Endothelial cell (in vitro differentiated cells): Measurements from ENCODE around the gene COL4A5. TPM values are rescaled to one million over a fixed set of nuclear protein-coding genes. Genes with fewer than 3 reads are reported as not detected.

Experiments used
- DNase-seq: peaks from one replicate; pipeline ENCODE4 v3.0.0; 2021; ENCODE audit warnings: low spot score
- H3K27ac Mint-ChIP-seq: one replicate; pipeline ENCODE4 v1.8.0; 2021; ENCODE audit warnings: mixed read lengths, inconsistent platforms; ENCODE audit not compliant: unreplicated experiment
- H3K27me3 Mint-ChIP-seq: one replicate; pipeline ENCODE4 v1.8.0; 2021; ENCODE audit warnings: mild to moderate bottlenecking, moderate library complexity, mixed read lengths, inconsistent platforms; ENCODE audit not compliant: unreplicated experiment
- H3K36me3 Mint-ChIP-seq: one replicate; pipeline ENCODE4 v1.8.0; 2021; ENCODE audit warnings: mild to moderate bottlenecking, low read depth, mixed read lengths, inconsistent platforms; ENCODE audit not compliant: unreplicated experiment
- H3K4me1 Mint-ChIP-seq: one replicate; pipeline ENCODE4 v1.8.0; 2021; ENCODE audit warnings: mild to moderate bottlenecking, mixed read lengths, inconsistent platforms; ENCODE audit not compliant: unreplicated experiment
- H3K4me3 Mint-ChIP-seq: one replicate; pipeline ENCODE4 v1.8.0; 2021; ENCODE audit warnings: mild to moderate bottlenecking, mixed read lengths, inconsistent platforms; ENCODE audit not compliant: unreplicated experiment
- H3K9me3 Mint-ChIP-seq: one replicate; pipeline ENCODE4 v1.8.0; 2021; ENCODE audit warnings: mixed read lengths, inconsistent platforms; ENCODE audit not compliant: unreplicated experiment
- CTCF ChIP-seq: fragments of 200-600 bp; sonication (generic); IDR thresholded peaks from one replicate; pipeline ENCODE4 v1.5.0; 2021; ENCODE audit warnings: antibody characterized with exemption; ENCODE audit not compliant: unreplicated experiment
- total RNA-seq: library from RNA; stranded (reverse); fragmentation: NEBNext Ultra II Directional; extraction: Animal tissue kit (Norgen Biotek cat#: 25700); gene quantifications from one replicate; pipeline ENCODE4 v1.2.1, GENCODE V29; 2021; ENCODE audit not compliant: unreplicated experiment

The COL4A5 gene
- total RNA-seq, 1 donor from 2014 or later: 54.6 TPM

- Mint-ChIP-seq H3K4me1 (peaks cover 3% of the 10 kb centered on the region), H3K4me3 (no peak overlapping the region), H3K27me3 (no peaks in the 10 kb centered on the region), H3K27ac (no peak overlapping the region), H3K36me3 (no peaks in the 10 kb centered on the region), H3K9me3 (no peaks in the 10 kb centered on the region)
- TF ChIP-seq CTCF: no peak
- no peak for DNase-seq
These were observed 257.1 kb downstream of the COL4A5 start for GRCh38 chrX:108696690-108697089.

GRCh38 chrX:108699368-108699767 lies 259.7 kb downstream of the COL4A5 start:
- Mint-ChIP-seq H3K27ac (no peak overlapping the region), H3K4me3 (no peak overlapping the region), H3K27me3 (no peaks in the 10 kb centered on the region), H3K9me3 (no peaks in the 10 kb centered on the region), H3K36me3 (no peaks in the 10 kb centered on the region), H3K4me1 (no peaks in the 10 kb centered on the region)
- no peak for TF ChIP-seq CTCF
- DNase-seq: no peak

- Mint-ChIP-seq H3K27me3 (no peaks in the 10 kb centered on the region), H3K4me1 (no peaks in the 10 kb centered on the region), H3K9me3 (no peaks in the 10 kb centered on the region), H3K27ac (no peak overlapping the region), H3K36me3 (no peaks in the 10 kb centered on the region), H3K4me3 (no peak overlapping the region)
- no peak for TF ChIP-seq CTCF
- no peak for DNase-seq
These were observed 262.0 kb downstream of the COL4A5 start for GRCh38 chrX:108701633-108702032.

- Mint-ChIP-seq H3K36me3 (no peaks in the 10 kb centered on the region), H3K4me3 (no peak overlapping the region), H3K4me1 (no peaks in the 10 kb centered on the region), H3K27ac (no peak overlapping the region), H3K9me3 (no peaks in the 10 kb centered on the region), H3K27me3 (no peaks in the 10 kb centered on the region)
- TF ChIP-seq CTCF: no peak
- DNase-seq: no peak
These were observed 262.9 kb downstream of the COL4A5 start for GRCh38 chrX:108702530-108702929.

GRCh38 chrX:108704839-108705238 lies 265.2 kb downstream of the COL4A5 start:
- no peaks in the 10 kb centered on the region for H3K9me3 Mint-ChIP-seq
- no peak for DNase-seq
- H3K4me1 Mint-ChIP-seq: no peaks in the 10 kb centered on the region
- no peak overlapping the region for H3K4me3 Mint-ChIP-seq
- TF ChIP-seq CTCF: no peak
- H3K27me3 Mint-ChIP-seq: no peaks in the 10 kb centered on the region
- no peaks in the 10 kb centered on the region for H3K36me3 Mint-ChIP-seq
- H3K27ac Mint-ChIP-seq: no peak overlapping the region
